SW 1271 (cell line): ENCODE results near the gene RGS12.

ENCODE experiments used
- DNase-seq, 2 experiments: peaks; one replicate each; lab custom pipeline; 2025; lab: John Stamatoyannopoulos, UW

RGS12 gene, protein sequence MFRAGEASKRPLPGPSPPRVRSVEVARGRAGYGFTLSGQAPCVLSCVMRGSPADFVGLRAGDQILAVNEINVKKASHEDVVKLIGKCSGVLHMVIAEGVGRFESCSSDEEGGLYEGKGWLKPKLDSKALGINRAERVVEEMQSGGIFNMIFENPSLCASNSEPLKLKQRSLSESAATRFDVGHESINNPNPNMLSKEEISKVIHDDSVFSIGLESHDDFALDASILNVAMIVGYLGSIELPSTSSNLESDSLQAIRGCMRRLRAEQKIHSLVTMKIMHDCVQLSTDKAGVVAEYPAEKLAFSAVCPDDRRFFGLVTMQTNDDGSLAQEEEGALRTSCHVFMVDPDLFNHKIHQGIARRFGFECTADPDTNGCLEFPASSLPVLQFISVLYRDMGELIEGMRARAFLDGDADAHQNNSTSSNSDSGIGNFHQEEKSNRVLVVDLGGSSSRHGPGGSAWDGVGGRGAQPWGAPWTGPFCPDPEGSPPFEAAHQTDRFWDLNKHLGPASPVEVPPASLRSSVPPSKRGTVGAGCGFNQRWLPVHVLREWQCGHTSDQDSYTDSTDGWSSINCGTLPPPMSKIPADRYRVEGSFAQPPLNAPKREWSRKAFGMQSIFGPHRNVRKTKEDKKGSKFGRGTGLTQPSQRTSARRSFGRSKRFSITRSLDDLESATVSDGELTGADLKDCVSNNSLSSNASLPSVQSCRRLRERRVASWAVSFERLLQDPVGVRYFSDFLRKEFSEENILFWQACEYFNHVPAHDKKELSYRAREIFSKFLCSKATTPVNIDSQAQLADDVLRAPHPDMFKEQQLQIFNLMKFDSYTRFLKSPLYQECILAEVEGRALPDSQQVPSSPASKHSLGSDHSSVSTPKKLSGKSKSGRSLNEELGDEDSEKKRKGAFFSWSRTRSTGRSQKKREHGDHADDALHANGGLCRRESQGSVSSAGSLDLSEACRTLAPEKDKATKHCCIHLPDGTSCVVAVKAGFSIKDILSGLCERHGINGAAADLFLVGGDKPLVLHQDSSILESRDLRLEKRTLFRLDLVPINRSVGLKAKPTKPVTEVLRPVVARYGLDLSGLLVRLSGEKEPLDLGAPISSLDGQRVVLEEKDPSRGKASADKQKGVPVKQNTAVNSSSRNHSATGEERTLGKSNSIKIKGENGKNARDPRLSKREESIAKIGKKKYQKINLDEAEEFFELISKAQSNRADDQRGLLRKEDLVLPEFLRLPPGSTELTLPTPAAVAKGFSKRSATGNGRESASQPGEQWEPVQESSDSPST (N-terminal part only)

DNA sequence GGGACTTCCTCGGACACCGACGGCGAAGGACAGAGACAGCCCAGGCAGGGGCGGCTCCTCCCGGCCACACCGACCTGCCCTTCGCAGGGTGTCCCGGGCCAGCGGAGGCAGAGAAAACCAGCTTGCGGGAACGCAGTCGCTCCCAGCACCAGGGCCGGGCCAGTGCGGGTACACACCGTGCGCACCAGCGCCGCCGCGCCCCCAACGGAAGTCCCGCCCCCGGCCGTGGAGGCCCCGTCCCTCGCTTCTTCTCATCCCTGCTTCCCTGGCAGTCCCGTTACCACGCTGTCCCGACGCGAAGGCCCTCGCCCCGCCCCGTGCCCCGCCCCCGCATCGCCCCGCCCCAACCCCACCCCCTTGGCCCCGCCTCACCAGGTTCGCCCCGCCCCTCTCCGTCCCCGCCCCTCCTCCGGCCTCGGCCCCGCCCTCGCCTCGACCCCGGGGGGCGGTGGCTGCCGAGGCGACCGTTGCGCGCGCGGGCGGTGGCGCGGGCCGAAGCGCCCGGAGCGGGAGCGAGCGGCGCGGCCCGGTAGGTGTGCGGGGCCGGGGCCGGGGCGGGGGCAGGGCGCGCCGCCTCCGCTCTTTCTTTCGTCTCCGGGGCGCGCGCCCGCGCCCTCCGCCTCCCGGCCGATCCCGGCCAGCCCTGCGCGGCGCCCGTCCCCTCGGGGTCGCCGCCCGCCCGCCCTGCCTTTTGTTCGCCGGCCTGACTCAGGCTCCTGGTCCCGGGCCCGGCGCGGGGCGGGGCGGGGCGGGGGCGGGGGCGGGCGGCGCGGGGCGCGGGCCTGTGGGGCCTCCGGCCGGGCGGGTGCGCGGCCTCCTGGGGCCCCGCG lies at the start of gene RGS12:
TSS of gene RGS12 (plus strand) at position 451 of the 830 bp plus-strand sequence. CDS start 23,150 bp downstream, outside the sequence.
- peak; percentile 76 to 83 for DNase-seq

DNA sequence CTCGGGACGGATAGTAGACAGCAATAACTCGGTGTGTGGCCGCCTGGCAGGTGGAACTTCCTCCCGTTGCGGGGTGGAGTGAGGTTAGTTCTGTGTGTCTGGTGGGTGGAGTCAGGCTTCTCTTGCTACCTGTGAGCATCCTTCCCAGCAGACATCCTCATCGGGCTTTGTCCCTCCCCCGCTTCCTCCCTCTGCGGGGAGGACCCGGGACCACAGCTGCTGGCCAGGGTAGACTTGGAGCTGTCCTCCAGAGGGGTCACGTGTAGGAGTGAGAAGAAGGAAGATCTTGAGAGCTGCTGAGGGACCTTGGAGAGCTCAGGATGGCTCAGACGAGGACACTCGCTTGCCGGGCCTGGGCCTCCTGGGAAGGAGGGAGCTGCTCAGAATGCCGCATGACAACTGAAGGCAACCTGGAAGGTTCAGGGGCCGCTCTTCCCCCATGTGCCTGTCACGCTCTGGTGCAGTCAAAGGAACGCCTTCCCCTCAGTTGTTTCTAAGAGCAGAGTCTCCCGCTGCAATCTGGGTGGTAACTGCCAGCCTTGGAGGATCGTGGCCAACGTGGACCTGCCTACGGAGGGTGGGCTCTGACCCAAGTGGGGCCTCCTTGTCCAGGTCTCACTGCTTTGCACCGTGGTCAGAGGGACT lies 49.6 kb upstream of the RGS12 start:
- no peak for DNase-seq

DNA sequence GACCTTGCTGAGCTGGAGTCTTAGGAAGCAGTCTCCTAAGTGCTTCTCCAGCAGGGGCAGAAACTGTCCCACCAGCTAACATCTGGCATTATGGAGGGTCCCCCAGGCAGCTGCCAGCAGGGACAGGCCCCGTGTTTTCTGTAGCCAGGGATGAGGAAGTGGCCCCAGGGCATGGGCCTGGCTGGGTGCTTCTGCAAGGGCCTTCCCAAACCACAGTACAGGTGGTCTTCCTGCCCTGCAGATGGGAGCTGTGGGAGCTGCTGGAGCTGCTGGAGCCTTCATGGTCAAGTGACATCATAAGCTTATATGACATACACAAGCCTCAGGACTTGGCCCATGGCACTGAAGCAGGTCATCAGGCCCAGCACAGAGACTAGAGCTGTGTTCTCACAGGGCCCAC lies 48.8 kb upstream of the RGS12 start:
- DNase-seq: no peak

DNA sequence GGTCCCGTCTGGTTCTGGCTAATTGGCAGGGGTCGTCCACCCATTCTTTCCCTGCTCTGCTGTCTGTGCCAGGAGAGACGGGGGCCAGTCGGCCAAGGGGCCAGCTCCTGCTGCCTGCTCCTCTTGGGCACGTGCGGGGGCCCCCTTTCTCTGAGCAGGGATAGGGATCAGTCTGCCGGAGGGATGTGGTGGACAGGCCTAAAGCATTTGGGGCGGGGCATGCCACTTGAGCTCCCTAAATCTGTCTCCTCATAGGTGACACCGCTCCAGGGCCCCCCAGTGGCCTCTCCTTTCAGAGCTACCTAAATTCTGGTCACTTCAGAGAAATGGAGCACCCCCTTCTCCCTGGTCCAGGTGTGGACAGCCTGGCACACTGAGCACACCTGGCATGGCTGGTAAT lies 48.1 kb upstream of the RGS12 start:
- DNase-seq: no peak

DNA sequence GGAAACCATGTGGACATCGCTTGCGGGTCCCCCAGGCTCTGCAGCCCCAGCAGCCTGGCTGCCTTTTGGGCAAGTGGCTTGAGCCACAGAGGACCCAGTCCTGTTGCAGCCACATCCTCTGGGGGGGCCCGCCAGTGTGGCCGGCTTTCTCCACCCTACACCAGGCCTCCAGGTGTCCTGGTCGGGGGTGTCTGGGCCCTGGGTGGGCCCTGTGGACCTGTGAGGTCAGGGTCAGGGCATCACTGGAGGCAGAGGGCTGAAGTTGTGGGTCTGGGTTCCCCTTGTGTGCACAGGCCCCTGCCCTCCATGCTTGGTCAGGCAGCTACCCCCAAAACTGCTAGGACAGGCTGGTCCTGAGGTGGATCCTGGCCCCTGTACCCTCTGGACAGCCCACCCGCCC lies 47.1 kb upstream of the RGS12 start:
- no peak for DNase-seq

DNA sequence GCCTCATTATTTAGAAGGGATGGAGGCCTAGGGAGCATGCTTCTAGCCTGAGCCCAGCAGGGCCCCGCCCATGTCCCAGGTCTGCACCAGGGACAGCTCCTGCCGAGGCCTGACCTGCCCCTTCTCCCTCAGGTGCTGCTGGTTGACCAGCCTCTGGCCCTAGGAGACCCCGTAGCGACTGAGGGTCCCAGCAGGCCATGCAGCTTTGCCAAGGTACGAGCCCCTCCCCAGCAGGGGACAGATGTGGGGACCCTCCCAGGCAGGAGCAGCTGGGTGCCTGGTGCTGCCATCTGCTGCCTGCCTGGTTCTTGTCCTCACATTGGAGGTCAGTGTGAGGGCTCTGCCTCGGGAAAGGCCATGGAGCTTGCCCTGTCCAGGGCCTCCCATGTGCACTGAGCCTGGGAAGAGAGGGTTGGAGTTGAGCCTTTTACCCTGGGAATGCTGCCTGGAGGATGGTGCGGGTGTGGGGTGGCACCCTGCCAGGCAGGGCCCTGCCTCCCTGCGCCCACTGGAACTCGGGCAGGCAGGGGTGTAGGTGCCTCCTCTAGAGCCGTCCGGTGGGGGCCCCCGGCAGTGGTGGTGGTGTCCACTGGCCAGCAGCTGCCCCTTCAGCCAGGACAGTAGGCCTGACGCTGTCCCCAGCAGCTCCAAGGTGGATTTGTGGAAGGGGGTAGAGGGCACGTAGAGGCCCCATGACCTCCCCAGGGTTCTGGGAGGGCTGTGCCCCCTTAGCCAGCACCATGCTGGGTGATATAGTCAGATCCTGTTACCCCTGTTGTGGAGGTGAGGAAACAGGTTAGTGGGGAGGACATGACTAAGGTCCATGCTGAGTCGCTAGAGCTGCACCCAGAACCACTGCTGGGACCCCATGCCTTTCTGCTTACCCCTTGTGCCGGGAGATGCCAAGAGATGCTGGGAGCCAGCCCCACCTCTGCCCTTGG lies 46.1 kb upstream of the RGS12 start:
- no peak for DNase-seq

DNA sequence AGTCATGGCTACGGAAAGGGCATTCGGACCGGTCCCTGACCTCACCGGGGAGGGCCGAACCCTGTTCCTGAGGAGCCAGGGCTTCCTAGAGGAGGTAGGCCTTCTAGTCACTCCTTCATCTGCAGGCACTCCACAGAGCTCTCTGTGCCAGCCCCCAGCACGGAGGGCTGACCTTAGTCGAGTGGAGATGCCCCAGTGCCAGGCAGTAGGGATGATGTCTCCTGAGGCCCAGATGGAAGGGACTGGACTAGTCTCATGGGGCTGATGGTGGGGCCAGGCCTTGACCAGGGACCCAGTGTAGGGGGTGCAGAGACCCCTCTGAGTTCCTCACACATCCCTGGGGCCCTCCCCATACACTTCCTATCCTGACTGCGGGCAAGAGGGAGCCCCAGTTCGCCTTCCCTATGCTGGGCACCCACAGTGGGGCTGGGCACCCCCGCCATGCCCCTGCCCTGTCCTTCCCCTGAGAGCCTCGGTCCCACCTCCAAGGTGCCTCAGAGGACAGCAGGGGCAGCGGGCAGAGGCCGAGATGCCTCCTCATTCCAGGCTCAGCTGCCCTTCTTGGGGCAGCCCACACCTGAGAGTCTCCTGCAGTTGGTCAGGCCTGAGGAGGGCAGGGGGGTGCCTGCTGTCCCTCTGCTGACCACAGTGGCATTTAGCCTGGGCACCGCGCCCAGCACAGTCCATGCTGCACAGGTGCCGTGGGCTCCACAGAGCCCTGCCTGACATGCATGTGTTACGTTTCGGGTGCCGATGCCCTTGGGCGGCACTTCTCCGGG lies 45.2 kb upstream of the RGS12 start:
- no peak for DNase-seq

DNA sequence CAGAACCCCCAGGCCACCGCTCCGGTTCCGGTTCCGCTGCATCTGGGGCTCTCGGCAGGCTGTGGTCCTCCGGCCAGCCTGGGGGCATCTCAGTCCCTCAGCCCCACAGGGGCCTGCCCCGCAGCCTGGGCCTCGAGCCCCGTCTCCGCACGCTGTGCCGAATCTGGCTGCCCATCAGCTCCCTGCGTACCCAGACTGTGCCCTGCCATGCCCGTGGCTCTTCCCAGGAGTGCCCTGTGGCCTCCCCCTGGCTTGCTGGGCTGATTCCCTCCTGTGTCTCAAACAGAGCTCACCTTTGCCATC lies 44.7 kb upstream of the RGS12 start:
- DNase-seq: no peak

DNA sequence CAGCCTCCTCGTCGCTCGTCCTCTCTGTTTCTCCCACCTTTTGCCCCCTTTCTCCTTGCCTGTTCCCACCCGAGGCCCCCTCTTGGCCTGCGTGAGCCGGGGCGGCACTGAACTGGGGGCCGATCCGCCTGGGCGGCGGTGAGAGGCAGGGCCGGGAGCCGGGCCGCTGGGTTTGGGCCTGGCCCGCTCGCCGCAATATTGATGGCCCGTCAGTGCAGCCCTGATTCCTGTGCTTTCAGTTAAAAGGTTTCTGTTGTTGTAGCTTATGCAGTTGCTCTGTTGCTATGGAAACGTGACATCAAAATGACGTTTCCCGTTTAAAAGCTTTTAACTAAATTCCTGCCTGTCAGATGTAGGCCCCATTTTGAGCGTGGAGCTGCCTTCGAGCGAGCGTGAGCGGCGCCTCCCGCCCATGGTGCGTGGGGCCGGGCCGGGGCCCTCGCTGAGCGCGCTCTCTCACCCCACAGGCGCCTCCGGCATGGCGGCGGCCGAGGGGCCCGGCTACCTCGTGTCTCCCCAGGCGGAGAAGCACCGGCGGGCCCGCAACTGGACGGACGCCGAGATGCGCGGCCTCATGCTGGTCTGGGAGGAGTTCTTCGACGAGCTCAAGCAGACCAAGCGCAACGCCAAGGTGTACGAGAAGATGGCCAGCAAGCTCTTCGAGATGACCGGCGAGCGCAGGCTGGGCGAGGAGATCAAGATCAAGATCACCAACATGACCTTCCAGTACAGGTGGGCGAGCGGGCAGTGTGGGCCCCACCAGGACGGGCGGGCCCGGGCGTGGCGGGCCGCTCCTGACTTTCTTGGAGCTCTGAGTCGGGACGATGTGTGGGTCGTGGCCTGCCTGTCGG lies 43.8 kb upstream of the RGS12 start, which contains the start of gene MSANTD1:
TSS of gene MSANTD1 (plus strand) at position 349 of the 851 bp plus-strand sequence. CDS start at position 413, 64 bp downstream.
- no peak for DNase-seq

DNA sequence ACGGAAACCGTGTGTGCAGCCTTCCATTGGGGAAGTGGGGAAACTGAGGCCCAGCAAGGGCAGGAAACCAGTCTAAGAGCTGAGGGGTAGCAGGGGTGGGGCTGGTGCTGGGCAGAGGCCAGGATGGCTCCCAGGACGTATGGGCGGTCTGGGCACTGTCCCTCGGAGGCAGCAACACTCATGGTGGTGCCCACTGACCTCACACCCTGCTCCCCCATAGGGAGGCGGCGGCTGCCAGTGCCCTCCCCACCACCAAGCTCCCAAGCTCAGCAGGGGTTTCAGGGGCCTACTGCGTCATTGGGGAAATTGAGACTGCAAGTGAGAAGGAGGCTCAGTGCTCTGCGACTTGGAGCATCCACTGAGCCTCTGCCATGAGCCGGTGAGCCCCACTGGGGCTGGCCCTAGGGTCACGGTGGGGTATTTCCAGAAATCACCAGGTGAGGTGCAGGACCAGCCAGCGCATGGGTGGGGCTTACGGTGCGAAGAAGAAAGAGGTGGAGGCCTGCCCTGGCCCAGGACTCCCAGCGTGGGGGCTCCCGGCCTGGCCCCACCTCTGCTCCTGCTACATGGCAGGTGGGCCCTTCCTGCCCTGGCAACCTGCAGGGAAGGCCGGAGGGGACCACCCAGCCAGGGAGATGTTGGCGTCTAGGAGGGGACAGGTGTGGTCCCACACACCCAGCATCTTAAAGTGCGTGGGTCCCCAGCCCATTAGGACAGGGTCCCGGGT lies 42.9 kb upstream of the RGS12 start:
- no peak for DNase-seq

DNA sequence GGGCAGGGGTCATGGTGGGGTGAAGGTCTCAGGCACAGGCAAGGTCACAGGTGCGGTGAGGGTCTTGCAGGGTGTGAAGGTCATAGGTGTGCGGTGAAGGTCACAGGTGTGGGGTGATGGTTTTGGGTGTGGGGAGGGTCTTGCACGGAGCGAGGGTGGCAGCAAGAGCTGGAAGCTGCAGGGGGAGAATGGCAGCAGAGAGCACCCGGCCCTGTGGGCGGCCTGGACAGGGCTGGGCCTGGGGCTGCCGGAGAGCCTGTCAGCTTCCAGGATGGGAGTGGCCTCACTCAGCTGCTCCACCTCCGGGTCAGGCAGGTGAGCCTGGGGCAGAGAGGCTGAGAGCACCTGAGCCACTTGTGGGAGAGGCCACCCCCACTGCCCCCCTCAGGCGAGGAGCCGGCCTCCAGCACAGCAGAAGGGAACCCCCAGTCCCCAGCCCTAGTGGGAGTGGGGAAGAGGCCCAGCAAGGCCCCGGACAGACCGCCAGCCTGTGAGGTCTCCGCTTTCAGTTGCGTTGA lies 42.3 kb upstream of the RGS12 start:
- DNase-seq: no peak

DNA sequence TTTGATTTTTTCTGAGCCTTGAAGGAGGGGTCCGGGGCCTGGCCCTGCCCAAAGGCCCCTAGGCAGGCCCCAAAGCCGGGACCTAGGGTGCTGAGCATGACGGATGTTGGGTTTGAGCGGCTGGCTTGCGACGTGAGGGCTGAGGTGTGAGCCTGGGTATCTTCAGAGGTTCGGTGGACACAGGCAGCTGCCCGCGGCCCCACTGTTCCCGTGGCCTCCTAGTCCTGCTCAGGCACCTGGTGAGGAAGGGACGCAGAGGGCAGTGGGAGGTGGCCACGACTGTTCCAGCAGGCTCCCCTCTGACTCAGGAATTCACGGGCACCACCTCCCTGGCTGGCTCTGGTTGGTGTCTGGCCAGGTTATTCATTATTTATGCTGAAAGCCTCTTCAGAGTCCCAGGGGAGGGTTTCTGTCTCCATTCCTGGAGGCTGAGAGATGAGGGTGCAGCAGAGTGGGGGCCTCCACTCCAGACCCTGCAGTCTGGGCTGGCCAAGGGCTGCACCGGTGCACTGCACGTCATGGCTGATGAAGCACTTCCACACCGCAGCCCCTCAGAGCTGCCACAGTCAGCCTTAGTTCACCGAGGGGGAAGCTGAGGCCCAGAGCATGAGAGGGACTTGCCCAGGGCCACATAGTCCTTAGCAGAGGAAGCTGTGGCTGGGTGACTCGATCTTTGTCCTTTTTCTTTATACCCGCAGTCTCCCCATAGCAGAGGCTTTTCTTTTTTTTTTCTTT lies 41.7 kb upstream of the RGS12 start:
- no peak for DNase-seq

DNA sequence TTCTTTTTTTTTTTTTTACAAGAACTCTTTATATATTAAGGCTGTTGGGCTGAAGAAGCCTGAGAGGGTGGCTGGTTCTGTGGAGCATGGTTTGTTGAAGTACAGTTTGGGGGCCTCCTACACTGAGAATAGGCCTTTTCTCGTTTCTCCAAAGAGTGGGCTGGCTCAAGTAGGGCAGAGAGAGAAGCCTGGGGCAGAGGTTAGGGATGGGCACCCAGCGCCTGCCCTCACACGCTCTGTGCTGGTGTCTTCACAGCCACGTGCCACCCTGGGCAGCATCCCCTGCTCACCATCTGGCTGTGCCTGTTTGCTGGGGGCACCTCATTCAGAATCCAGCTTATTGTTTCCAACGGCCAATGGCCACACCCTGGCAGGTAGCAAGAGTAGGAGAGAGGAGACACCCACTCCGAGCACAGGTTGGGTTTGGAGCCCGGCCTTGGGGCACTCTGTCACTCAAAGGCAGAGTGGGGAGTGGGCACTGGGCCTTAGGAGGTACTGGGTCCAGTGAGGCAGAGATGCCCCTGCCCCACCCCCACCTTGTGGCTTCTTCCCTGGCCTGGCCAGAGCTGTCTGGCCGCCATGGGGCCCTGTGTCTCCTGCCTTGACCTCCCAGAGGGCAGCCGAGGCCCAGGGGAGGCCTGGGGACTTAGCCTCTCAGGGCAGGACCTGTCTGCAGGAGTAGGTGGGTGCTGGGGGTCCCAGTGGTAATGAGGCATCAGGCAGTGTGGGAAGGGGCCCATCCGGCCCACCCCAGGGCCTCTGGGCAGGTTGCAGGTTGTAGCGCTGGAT lies 40.9 kb upstream of the RGS12 start:
- no peak for DNase-seq

DNA sequence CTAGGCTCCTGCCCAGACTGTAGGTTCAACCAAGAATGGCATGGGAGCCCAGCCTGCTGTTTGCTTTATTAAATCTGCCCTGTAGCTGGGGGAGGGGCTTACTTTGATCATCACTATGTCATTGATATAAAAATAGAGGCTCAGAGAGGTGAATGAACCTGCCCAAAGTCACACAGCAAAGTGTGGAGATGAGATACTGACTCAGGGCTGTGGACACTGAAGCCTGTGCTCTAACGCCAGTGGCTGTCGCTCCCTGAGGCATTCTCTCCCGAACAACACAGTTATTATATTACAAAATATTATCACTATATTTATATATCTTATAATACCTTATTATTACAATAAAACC lies 40.4 kb upstream of the RGS12 start:
- DNase-seq: no peak

DNA sequence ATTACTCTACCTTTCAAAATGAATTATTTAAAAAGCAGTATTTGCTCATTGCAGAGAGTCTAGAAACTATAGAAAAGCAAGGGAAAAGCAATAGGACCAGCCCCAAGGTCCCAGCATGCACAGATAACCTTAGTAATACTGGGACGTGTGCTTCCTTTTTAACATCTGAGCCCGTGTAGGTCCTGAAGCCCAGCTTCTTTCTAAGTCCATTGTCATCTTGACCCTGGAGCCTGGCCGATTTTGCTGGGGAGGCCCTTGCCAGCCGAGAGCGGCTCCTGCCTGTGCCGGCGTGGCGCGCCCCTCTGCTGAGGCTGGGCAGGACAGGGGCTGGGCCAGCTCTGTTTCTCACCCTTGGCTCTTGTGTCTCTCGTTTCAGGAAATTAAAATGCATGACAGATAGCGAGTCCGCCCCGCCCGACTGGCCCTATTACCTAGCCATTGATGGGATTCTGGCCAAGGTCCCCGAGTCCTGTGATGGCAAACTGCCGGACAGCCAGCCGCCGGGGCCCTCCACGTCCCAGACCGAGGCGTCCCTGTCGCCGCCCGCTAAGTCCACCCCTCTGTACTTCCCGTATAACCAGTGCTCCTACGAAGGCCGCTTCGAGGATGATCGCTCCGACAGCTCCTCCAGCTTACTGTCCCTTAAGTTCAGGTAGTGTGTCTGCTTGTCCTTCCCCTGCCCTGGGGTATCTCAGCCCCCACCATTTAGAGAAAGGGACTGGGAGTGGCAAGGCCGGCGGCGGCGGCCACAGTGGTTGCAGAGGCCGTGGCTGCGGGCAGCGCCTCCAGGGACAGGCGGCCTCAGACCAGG lies 39.8 kb upstream of the RGS12 start:
- no peak for DNase-seq
